CD14-positive monocyte (primary cell): ENCODE data around the gene SV2B. TPM values are rescaled to one million over a fixed set of nuclear protein-coding genes. Genes with fewer than 3 reads are reported as not detected.
A peak's percentile ranks its signal among the peaks of the same experiment; 100 is the strongest.

Source experiments
- DNase-seq, 3 donors: peaks; one replicate each; pipeline ENCODE4 v3.0.0-alpha.2; 2011 to 2022
- H2AFZ ChIP-seq: 2 replicates; pipeline ENCODE4 v1.6.0; 2012; ENCODE audit warnings: mild to moderate bottlenecking, low read depth, low read length, inconsistent platforms; ENCODE audit not compliant: insufficient read depth, poor library complexity, severe bottlenecking
- H3K27ac ChIP-seq, 2 donors: 1 replicate in 1 of 2; 2 replicates in 1 of 2; pipeline ENCODE4 v1.5.1; 2012 to 2013; ENCODE audit warnings: low read length in 2 of 2, control low read depth in 1 of 2, inconsistent platforms in 1 of 2, low read depth in 1 of 2, mild to moderate bottlenecking in 1 of 2
- H3K27me3 ChIP-seq, 2 donors: one replicate each; pipeline versions ENCODE4 v1.6.0 to v1.6.1; 2011 to 2013; ENCODE audit warnings: low read length in 2 of 2; ENCODE audit not compliant: control insufficient read depth in 2 of 2, insufficient read depth in 2 of 2
- H3K36me3 ChIP-seq, 2 donors: replicated peaks in 1 of 2; 1 replicate in 1 of 2; 2 replicates in 1 of 2; pipeline versions ENCODE4 v1.5.1 to v1.6.1; 2012 to 2013; ENCODE audit warnings: low read length in 2 of 2, control low read depth in 1 of 2, inconsistent platforms in 1 of 2, mild to moderate bottlenecking in 1 of 2; ENCODE audit not compliant: insufficient read depth in 2 of 2, control insufficient read depth in 1 of 2
- H3K4me1 ChIP-seq, 2 donors: 1 replicate in 1 of 2; 2 replicates in 1 of 2; pipeline versions ENCODE4 v1.5.1 to v1.6.1; 2012 to 2013; ENCODE audit warnings: low read length in 2 of 2, control low read depth in 1 of 2, inconsistent platforms in 1 of 2, mild to moderate bottlenecking in 1 of 2, moderate library complexity in 1 of 2; ENCODE audit not compliant: insufficient read depth in 2 of 2, control insufficient read depth in 1 of 2
- H3K4me2 ChIP-seq: replicated peaks from 2 replicates; pipeline ENCODE3; 2012; ENCODE audit warnings: low read length, moderate library complexity, mild to moderate bottlenecking; ENCODE audit not compliant: poor library complexity, severe bottlenecking; ENCODE audit errors: extremely low read depth
- H3K4me3 ChIP-seq, 3 experiments: fragments of 200-600 bp in 1 of 3; sonication (generic) in 1 of 3; replicated peaks in 1 of 3; 1 replicate in 2 of 3; 2 replicates in 1 of 3; pipeline ENCODE4 v1.5.1; 2011 to 2013; ENCODE audit warnings: low read length in 3 of 3, mild to moderate bottlenecking in 3 of 3, control low read depth in 2 of 3, low read depth in 2 of 3, inconsistent platforms in 1 of 3, moderate library complexity in 1 of 3
- H3K79me2 ChIP-seq: 2 replicates; pipeline ENCODE4 v1.6.0; 2012; ENCODE audit warnings: mild to moderate bottlenecking, control low read depth, inconsistent platforms, low read length, moderate library complexity; ENCODE audit not compliant: insufficient read depth
- H3K9ac ChIP-seq: 2 replicates; pipeline ENCODE4 v1.6.0; 2017; ENCODE audit warnings: low read length, mild to moderate bottlenecking; ENCODE audit not compliant: insufficient read depth, poor library complexity, severe bottlenecking
- H3K9me3 ChIP-seq, 2 donors: replicated peaks in 1 of 2; 1 replicate in 1 of 2; 2 replicates in 1 of 2; pipeline versions ENCODE4 v1.5.1 to v1.6.1; 2012 to 2013; ENCODE audit warnings: low read length in 2 of 2, control low read depth in 1 of 2; ENCODE audit not compliant: control insufficient read depth in 1 of 2, insufficient read depth in 1 of 2
- H4K20me1 ChIP-seq: 2 replicates; pipeline ENCODE4 v1.6.0; 2012; ENCODE audit warnings: mild to moderate bottlenecking, low read length, control low read depth, moderate library complexity; ENCODE audit not compliant: insufficient read depth
- H3K27ac Mint-ChIP-seq, 7 donors: one replicate each; pipeline ENCODE4 v1.8.0; 2020; ENCODE audit warnings: mild to moderate bottlenecking in 7 of 7, mixed read lengths in 7 of 7, moderate library complexity in 6 of 7, inconsistent platforms in 2 of 7
- H3K27me3 Mint-ChIP-seq, 3 donors: one replicate each; pipeline ENCODE4 v1.8.0; 2021 to 2022; ENCODE audit warnings: low read depth in 3 of 3, mild to moderate bottlenecking in 3 of 3, mixed read lengths in 3 of 3, moderate library complexity in 3 of 3, inconsistent platforms in 1 of 3
- H3K36me3 Mint-ChIP-seq, 2 donors: one replicate each; pipeline ENCODE4 v1.8.0; 2020; ENCODE audit warnings: mixed read lengths in 2 of 2, inconsistent platforms in 1 of 2, mild to moderate bottlenecking in 1 of 2
- H3K4me1 Mint-ChIP-seq: one replicate; pipeline ENCODE4 v1.8.0; 2020; ENCODE audit warnings: mild to moderate bottlenecking, mixed read lengths
- H3K4me3 Mint-ChIP-seq, 2 donors: one replicate each; pipeline ENCODE4 v1.8.0; 2020; ENCODE audit warnings: mild to moderate bottlenecking in 2 of 2, mixed read lengths in 2 of 2, moderate library complexity in 1 of 2
- H3K9me3 Mint-ChIP-seq, 7 donors: one replicate each; pipeline ENCODE4 v1.8.0; 2020 to 2022; ENCODE audit warnings: mixed read lengths in 7 of 7, mild to moderate bottlenecking in 6 of 7, moderate library complexity in 6 of 7, inconsistent platforms in 2 of 7
- CTCF ChIP-seq: fragments of 200-600 bp; IDR thresholded peaks from one replicate; pipeline ENCODE4 v1.8.0; 2022; ENCODE audit warnings: antibody characterized with exemption, mild to moderate bottlenecking
- WGBS: methylation state at CpG from one replicate; pipeline ENCODE4 v1.1.5; 2013; ENCODE audit warnings: missing lambda C conversion rate; ENCODE audit not compliant: insufficient coverage; 5-methylcytosine and 5-hydroxymethylcytosine counted together
- intact Hi-C, 2 donors: fragments of 100-400 bp; cut with micrococcal nuclease; formaldehyde crosslinking; loops; one replicate each; pipeline versions ENCODE4 v1.15.0 to v1.15.1; 2023
- polyA plus RNA-seq, 3 donors: library from polyadenylated mRNA; depleted of rRNA in 1 of 3; unstranded in 2 of 3; stranded (reverse) in 1 of 3; fragments of 300-500 nt in 2 of 3; fragments of >200 nt in 1 of 3; fragmentation: Illumina TruSeq in 2 of 3; gene quantifications; 1 replicate in 2 of 3; 2 replicates in 1 of 3; pipeline ENCODE4 v1.2.3, GENCODE V29; 2012 to 2021

Gene SV2B
- polyA plus RNA-seq, 3 donors, result not detected

DNA sequence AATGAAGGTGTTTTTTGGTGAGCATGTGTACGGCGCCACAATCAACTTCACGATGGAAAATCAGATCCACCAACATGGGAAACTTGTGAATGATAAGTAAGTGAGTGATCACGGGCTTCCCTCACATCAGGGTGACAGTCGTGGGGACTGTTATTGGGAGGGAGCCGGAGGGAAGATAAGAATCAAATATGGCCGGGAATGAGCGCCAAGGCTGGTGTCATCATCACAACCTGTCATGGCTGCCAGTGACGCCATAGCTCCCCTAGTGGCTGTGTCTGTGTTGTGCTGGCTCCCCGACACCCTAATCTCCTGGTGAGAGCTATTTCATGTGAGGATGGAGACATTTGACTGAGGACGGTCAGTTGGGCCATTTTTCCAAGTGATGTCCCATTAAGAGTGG lies 168.5 kb downstream of the SV2B start:
- H3K36me3 ChIP-seq, result no peaks in the 10 kb centered on the region
- TF ChIP-seq CTCF, result peak; percentile 6
- no peak overlapping the region for H3K27ac ChIP-seq
- Mint-ChIP-seq H3K4me3 (no peak overlapping the region), H3K9me3 (peaks cover 0 to 5% (median 3%) of the 10 kb centered on the region in 7 donors), H3K27ac (no peak overlapping the region), H3K36me3 (no peaks in the 10 kb centered on the region), H3K27me3 (peaks cover 2 to 9% (median 3%) of the 10 kb centered on the region in 3 donors), H3K4me1 (peaks cover 3% of the 10 kb centered on the region)
- intact Hi-C loops, result no loop called here
- no peaks in the 10 kb centered on the region for H3K9me3 ChIP-seq
- H3K4me2 ChIP-seq, result no peak overlapping the region
- H2AFZ ChIP-seq, result no peak overlapping the region
- peaks cover 0 to 4% of the 10 kb centered on the region in 2 donors for H3K27me3 ChIP-seq
- no peaks in the 10 kb centered on the region for H4K20me1 ChIP-seq
- H3K9ac ChIP-seq, result no peak overlapping the region
- 99% methylated on average over 6 of the region's 11 CpGs for WGBS
- H3K4me3 ChIP-seq, result no peak overlapping the region
- peaks cover 22 to 24% of the 10 kb centered on the region in 2 donors for H3K4me1 ChIP-seq
- no peaks in the 10 kb centered on the region for H3K79me2 ChIP-seq
- DNase-seq, result peak in 1 of 3 donors; percentile 19

DNA sequence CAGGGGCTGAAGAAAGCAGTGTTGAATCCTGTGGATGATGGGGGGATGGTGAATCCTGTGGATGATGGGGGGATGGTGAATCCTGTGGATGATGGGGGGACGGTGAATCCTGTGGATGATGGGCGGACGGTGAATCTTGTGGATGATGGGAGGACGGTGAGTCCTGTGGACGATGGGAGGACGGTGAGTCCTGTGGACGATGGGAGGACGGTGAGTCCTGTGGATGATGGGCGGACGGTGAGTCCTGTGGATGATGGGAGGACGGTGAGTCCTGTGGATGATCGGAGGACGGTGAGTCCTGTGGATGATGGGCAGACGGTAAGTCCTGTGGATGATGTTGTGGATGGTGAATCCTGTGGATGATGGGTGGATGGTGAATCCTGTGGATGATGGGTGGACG lies 170.7 kb downstream of the SV2B start:
- Mint-ChIP-seq H3K4me1 (peaks cover 3% of the 10 kb centered on the region), H3K9me3 (peaks cover 2 to 9% (median 4%) of the 10 kb centered on the region in 7 donors), H3K4me3 (peak overlapping the region in 1 of 2 donors; percentile 64), H3K27ac (no peak overlapping the region), H3K36me3 (no peaks in the 10 kb centered on the region), H3K27me3 (peaks cover 2 to 11% (median 3%) of the 10 kb centered on the region in 3 donors)
- Histone ChIP-seq H2AFZ (no peak overlapping the region), H3K9ac (no peak overlapping the region), H4K20me1 (no peaks in the 10 kb centered on the region), H3K4me2 (no peak overlapping the region), H3K36me3 (no peaks in the 10 kb centered on the region), H3K4me1 (peaks cover under 1 to 2% of the 10 kb centered on the region in 2 donors), H3K27ac (no peak overlapping the region), H3K27me3 (peaks cover 0 to 4% of the 10 kb centered on the region in 2 donors), H3K4me3 (no peak overlapping the region), H3K79me2 (no peaks in the 10 kb centered on the region), H3K9me3 (peaks cover 0 to 4% of the 10 kb centered on the region in 2 donors)
- WGBS, result 94% methylated on average over 13 of the region's 15 CpGs
- DNase-seq, result no peak
- no peak for TF ChIP-seq CTCF
- intact Hi-C loops, result loop anchor here (2.0 to 10.0 kb wide), 3 partner anchors 213 to 316 kb away; partner anchors contain the start of gene RCCD1 (in 1 of the 2)
